Uterus (tissue), 4 donors: ENCODE measurements around the gene LSR. TPM values are rescaled to one million over a fixed set of nuclear protein-coding genes. Genes with fewer than 3 reads are reported as not detected.
A peak's percentile ranks its signal among the peaks of the same experiment; 100 is the strongest.

Source experiments
- DNase-seq, 2 donors: peaks; one replicate each; pipeline ENCODE4 v3.0.0-alpha.2; 2019 to 2020
- H3K27ac ChIP-seq, 2 donors: fragments of 200-600 bp; sonication (generic); 1 replicate in 1 of 2; 2 replicates in 1 of 2; pipeline ENCODE4 v1.5.1; 2016 to 2018
- H3K27me3 ChIP-seq, 2 donors: fragments of 200-600 bp; sonication (generic); one replicate each; pipeline ENCODE4 v1.5.1; 2018 to 2019; ENCODE audit warnings: control low read depth in 1 of 2
- H3K36me3 ChIP-seq, 2 donors: fragments of 200-600 bp; sonication (generic); one replicate each; pipeline ENCODE4 v1.5.1; 2019; ENCODE audit warnings: control low read depth in 1 of 2
- H3K4me1 ChIP-seq, 2 donors: fragments of 200-600 bp; sonication (generic); one replicate each; pipeline ENCODE4 v1.5.1; 2018 to 2019; ENCODE audit warnings: control low read depth in 1 of 2
- H3K4me3 ChIP-seq, 2 donors: fragments of 200-600 bp; sonication (generic); 1 replicate in 1 of 2; 2 replicates in 1 of 2; pipeline ENCODE4 v1.5.1; 2018 to 2019; ENCODE audit warnings: mild to moderate bottlenecking in 1 of 2
- H3K9me3 ChIP-seq, 2 donors: fragments of 200-600 bp; sonication (generic); one replicate each; pipeline ENCODE4 v1.5.1; 2019; ENCODE audit warnings: control low read depth in 1 of 2
- POLR2A ChIP-seq, 2 donors: fragments of 450-650 bp; IDR thresholded peaks; one replicate each; pipeline ENCODE4 v1.6.1; 2016; ENCODE audit warnings: antibody characterized with exemption in 2 of 2, mild to moderate bottlenecking in 1 of 2, moderate library complexity in 1 of 2
- intact Hi-C: fragments of 100-400 bp; cut with DNase I; formaldehyde crosslinking; loops from one replicate; pipeline ENCODE4 v1.15.1; 2023; ENCODE audit warnings: low total_unique reads
- total RNA-seq, 4 donors: library from RNA; depleted of rRNA in 3 of 4; stranded (reverse); fragments of >200 nt in 3 of 4; gene quantifications; one replicate each; pipeline versions ENCODE4 v1.1.0 to v1.2.4, GENCODE V29; 2014 to 2023
- TF ChIP-seq, protein P1 (sequence below), 4 experiments: fragments of 200-600 bp in 2 of 4; fragments of 450-650 bp in 2 of 4; sonication (generic) in 2 of 4; IDR thresholded peaks; one replicate each; pipeline ENCODE4 v1.5.1; 2016 to 2019; ENCODE audit warnings: antibody characterized with exemption in 4 of 4, mild to moderate bottlenecking in 2 of 4, moderate library complexity in 1 of 4
- donor health status: DM: yes; HTN: yes; CAD: no.

Gene LSR
- total RNA-seq, 4 donors from 2014 or later, result 7.3 to 37.8 (median 20.2) TPM

DNA sequence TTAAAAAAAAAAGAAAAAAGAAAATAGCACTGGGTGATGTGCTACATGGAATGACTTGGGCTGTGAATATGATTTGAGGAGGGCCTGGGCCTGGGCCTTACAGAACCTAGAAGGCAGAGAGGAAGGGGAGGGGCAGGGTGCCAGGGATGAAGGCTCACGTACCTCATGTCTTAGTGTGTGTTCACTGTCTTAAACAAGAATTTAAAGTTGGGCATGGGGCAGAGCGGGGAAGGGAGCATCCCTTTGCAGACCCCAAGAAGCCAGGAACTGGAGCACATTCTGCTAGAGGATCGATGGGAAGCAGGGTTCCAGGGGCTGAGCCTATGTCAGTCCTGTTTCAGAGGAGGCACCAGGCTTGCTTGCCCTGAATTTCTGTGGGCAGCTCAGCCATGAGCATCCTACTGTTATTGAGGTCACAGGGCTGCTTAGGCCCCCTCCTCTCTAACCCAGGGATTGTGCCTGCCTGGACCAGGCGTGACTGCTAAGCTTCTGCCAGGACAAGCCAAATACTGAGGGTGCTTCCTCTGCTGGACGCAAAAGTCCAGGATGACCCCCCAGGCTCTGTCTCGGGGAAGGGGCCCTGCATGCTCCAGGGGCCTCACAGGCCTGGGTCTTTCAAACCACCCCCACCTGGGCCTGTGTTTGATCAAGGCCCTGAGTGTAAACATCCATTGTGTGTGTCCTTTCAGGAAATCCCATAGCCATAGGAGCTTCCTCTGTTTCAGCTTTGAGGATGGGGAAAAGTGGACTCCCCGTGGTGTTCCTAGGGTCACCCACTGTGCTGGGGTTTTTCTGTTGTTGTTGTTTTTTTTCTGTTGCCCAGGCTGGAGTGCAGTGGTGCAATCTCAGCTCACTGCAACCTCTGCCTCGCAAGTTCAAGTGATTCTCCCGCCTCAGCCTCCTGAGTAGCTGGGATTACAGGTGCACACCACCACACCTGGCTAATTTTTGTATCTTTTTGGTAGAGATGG, 4.8 kb downstream of the LSR start:
- intact Hi-C loops, result no loop called here
- Histone ChIP-seq H3K27ac (peak overlapping the region; percentile 12 to 28), H3K27me3 (no peaks in the 10 kb centered on the region), H3K4me3 (no peak overlapping the region), H3K4me1 (no peaks in the 10 kb centered on the region), H3K9me3 (no peaks in the 10 kb centered on the region), H3K36me3 (no peaks in the 10 kb centered on the region)
- TF ChIP-seq, protein P1, sequence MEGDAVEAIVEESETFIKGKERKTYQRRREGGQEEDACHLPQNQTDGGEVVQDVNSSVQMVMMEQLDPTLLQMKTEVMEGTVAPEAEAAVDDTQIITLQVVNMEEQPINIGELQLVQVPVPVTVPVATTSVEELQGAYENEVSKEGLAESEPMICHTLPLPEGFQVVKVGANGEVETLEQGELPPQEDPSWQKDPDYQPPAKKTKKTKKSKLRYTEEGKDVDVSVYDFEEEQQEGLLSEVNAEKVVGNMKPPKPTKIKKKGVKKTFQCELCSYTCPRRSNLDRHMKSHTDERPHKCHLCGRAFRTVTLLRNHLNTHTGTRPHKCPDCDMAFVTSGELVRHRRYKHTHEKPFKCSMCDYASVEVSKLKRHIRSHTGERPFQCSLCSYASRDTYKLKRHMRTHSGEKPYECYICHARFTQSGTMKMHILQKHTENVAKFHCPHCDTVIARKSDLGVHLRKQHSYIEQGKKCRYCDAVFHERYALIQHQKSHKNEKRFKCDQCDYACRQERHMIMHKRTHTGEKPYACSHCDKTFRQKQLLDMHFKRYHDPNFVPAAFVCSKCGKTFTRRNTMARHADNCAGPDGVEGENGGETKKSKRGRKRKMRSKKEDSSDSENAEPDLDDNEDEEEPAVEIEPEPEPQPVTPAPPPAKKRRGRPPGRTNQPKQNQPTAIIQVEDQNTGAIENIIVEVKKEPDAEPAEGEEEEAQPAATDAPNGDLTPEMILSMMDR (IDR thresholded peaks at IDR 0.05), result no peak
- TF ChIP-seq POLR2A (IDR thresholded peaks at IDR 0.05), result no peak
- no peak for DNase-seq

DNA sequence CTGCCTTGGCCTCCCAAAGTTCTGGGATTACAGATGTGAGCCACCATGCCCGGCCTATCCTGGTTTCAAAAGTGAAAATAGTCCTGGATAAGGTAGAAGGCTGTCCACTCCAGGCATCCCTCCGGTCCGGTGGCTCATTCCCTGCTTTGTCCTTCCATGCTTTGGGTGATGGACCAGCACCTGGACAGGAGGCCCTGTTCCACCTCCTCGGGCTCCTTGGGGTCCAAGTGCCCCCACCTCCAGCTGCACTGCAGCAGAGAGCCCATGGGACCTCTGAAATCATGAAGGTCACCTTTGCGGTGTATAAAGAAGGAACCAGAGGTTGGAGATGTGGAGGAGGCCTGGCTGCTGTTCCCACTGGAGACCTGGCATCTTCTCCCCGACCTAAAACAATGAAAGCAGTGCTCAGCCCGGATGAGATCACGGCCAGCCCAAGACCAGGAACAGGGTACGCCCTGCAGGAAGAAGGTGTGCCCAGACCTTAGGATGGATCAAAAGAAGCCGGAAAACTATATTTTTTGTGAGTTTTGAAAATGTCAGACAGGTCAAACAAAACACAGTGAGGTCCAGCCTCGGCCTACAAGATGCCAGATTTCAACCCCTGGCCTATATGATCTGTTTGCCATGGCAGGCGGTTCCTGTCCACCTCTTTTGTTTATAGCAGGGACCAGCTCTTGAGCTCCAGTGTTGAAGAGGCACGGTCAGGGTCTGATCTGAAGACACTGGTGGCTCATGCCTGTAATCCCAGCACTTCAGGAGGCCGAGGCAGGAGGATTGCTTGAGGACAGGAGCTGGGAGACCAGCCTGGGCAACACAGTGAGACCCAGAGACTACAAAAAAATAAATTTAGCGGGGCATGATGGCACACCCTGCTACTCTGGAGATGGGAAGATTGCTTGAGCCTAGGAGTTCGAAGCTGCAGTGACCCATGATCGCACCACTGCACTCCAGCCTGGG, 5.8 kb downstream of the LSR start:
- peak in 1 of 2 donors; percentile 53 for DNase-seq
- Histone ChIP-seq H3K27ac (peak overlapping the region; percentile 12 to 30), H3K36me3 (no peaks in the 10 kb centered on the region), H3K9me3 (no peaks in the 10 kb centered on the region), H3K4me3 (no peak overlapping the region), H3K4me1 (no peaks in the 10 kb centered on the region), H3K27me3 (no peaks in the 10 kb centered on the region)
- intact Hi-C loops, result no loop called here
- TF ChIP-seq, protein P1 (IDR thresholded peaks at IDR 0.05), result no peak
- TF ChIP-seq POLR2A (IDR thresholded peaks at IDR 0.05), result peak in 1 of 2 donors; percentile 10

DNA sequence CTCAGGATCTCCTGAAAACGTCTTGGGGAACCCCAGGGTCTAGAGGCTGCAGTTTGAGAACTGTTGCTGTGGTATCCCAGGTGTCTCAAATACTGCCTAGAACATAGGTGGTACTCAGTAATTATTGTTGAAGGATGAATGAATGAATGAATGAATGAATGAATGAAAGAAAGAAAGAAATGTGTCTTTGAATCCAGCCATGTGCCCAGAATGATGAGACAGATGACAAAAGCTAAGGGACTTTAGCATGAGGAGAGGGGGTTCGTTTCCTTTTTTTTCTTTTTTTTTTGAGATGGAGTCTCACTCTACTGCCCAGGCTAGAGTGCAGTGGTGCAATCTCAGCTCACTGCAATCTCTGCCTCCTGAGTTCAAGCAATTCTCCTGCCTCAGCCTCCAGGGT, 7.8 kb downstream of the LSR start:
- DNase-seq, result no peak
- H3K27me3 ChIP-seq, result no peaks in the 10 kb centered on the region
- H3K9me3 ChIP-seq, result no peaks in the 10 kb centered on the region
- no peaks in the 10 kb centered on the region for H3K36me3 ChIP-seq
- no peaks in the 10 kb centered on the region for H3K4me1 ChIP-seq
- H3K4me3 ChIP-seq, result no peak overlapping the region
- H3K27ac ChIP-seq, result no peak overlapping the region
- intact Hi-C loops, result no loop called here
- TF ChIP-seq POLR2A (IDR thresholded peaks at IDR 0.05), result no peak
- TF ChIP-seq, protein P1 (IDR thresholded peaks at IDR 0.05), result no peak

DNA sequence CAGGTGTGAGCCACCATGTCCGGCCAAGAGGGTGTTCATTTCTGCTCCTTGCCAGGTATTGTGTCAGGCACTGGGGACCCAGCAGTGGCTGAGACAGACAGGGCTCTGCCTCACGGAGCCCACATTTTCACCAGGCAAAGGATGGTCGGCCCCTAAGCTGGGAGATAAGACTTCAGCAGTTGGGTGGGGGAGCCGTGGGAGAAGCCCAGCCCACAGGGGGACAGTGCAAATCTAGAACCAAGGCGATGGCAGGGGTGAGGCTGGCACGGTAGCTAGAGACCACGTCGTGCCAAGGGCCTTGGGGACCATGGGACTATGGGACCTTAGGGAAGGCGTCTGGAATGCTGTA, 8.3 kb downstream of the LSR start:
- no peak for DNase-seq
- no peaks in the 10 kb centered on the region for H3K27me3 ChIP-seq
- no peak for TF ChIP-seq POLR2A (IDR thresholded peaks at IDR 0.05)
- TF ChIP-seq, protein P1 (IDR thresholded peaks at IDR 0.05), result no peak

More for the DNA sequence above, 8.3 kb downstream of the LSR start:
- H3K4me3 ChIP-seq, result no peak overlapping the region
- no peaks in the 10 kb centered on the region for H3K4me1 ChIP-seq
- intact Hi-C loops, result no loop called here
- no peaks in the 10 kb centered on the region for H3K9me3 ChIP-seq
- no peaks in the 10 kb centered on the region for H3K36me3 ChIP-seq
- no peak overlapping the region for H3K27ac ChIP-seq
